ENCODE measurements around the gene CCR8. TPM values are rescaled to one million over a fixed set of nuclear protein-coding genes. Genes with fewer than 3 reads are reported as not detected.

The CCR8 gene
- total RNA-seq, 1 experiment from 2014 or later = not detected

GRCh38 chr3:39343760-39344159, 14.3 kb downstream of the CCR8 start:
- no peak overlapping the region for H2AFZ ChIP-seq

GRCh38 chr3:39344746-39345344, 15.3 kb downstream of the CCR8 start:
- no peak overlapping the region for H3K4me3 ChIP-seq
- H3K36me3 ChIP-seq (ENCODE audit: low read depth) = no peaks in the 10 kb centered on the region
- intact Hi-C loops (cut with micrococcal nuclease; ENCODE audit: unreplicated experiment) = no loop called here
- H3F3A ChIP-seq (ENCODE audit: insufficient read depth, low read depth) = no peaks in the 10 kb centered on the region
- H3K9me3 ChIP-seq (ENCODE audit: insufficient read depth, low read depth) = no peaks in the 10 kb centered on the region
- ChIA-PET CTCF (no interaction called here), POLR2A (ENCODE audit: unreplicated experiment) (no interaction called here)
- H3K79me2 ChIP-seq (ENCODE audit: low read depth) = no peaks in the 10 kb centered on the region
- BruUV-seq (replicated peaks) = no TSS peak
- H4K20me1 ChIP-seq (ENCODE audit: insufficient read depth) = no peaks in the 10 kb centered on the region
- H3K27me3 ChIP-seq (ENCODE audit: insufficient read depth, low read depth) = no peaks in the 10 kb centered on the region
- no peaks in the 10 kb centered on the region for H3K4me1 ChIP-seq (replicated peaks; ENCODE audit: insufficient read depth)
- DNase-seq = no peak
- no peak overlapping the region for H3K27ac ChIP-seq
- TF ChIP-seq EZH2 (IDR thresholded peaks at IDR 0.05; ENCODE audit: low read depth) = no peak
- no peak for TF ChIP-seq CTCF (conservative IDR thresholded peaks at IDR 0.05)
- no peak overlapping the region for H3K4me2 ChIP-seq
- no peaks in the 10 kb centered on the region for H3K9me2 ChIP-seq (ENCODE audit: insufficient read depth)
- no peak overlapping the region for H2AFZ ChIP-seq

More at GRCh38 chr3:39343760-39344159, 14.3 kb downstream of the CCR8 start:
- H4K20me1 ChIP-seq (ENCODE audit: insufficient read depth) = no peaks in the 10 kb centered on the region
- no peaks in the 10 kb centered on the region for H3K4me1 ChIP-seq (replicated peaks; ENCODE audit: insufficient read depth)
- no peaks in the 10 kb centered on the region for H3K9me3 ChIP-seq (ENCODE audit: insufficient read depth, low read depth)
- H3K9me2 ChIP-seq (ENCODE audit: insufficient read depth) = no peaks in the 10 kb centered on the region
- H3K36me3 ChIP-seq (ENCODE audit: low read depth) = no peaks in the 10 kb centered on the region
- no TSS peak for BruUV-seq (replicated peaks)
- H3K79me2 ChIP-seq (ENCODE audit: low read depth) = no peaks in the 10 kb centered on the region
- TF ChIP-seq EZH2 (IDR thresholded peaks at IDR 0.05; ENCODE audit: low read depth) = no peak
- no peak for TF ChIP-seq CTCF (conservative IDR thresholded peaks at IDR 0.05)
- H3K27ac ChIP-seq = no peak overlapping the region
- no peaks in the 10 kb centered on the region for H3F3A ChIP-seq (ENCODE audit: insufficient read depth, low read depth)
- no peak overlapping the region for H3K4me2 ChIP-seq
- H3K4me3 ChIP-seq = no peak overlapping the region
- CTCF ChIA-PET = no interaction called here
- DNase-seq = no peak
- intact Hi-C loops (cut with micrococcal nuclease; ENCODE audit: unreplicated experiment) = no loop called here
- POLR2A ChIA-PET (ENCODE audit: unreplicated experiment) = no interaction called here
- H3K27me3 ChIP-seq (ENCODE audit: insufficient read depth, low read depth) = no peaks in the 10 kb centered on the region

GRCh38 chr3:39346785-39347585, 17.5 kb downstream of the CCR8 start:
- CTCF ChIA-PET = no interaction called here
- BruUV-seq (replicated peaks) = no TSS peak
- POLR2A ChIA-PET (ENCODE audit: unreplicated experiment) = no interaction called here

More at GRCh38 chr3:39346785-39347585, 17.5 kb downstream of the CCR8 start:
- Histone ChIP-seq H4K20me1 (ENCODE audit: insufficient read depth) (no peaks in the 10 kb centered on the region), H3F3A (ENCODE audit: insufficient read depth, low read depth) (no peaks in the 10 kb centered on the region), H3K27me3 (ENCODE audit: insufficient read depth, low read depth) (no peaks in the 10 kb centered on the region), H3K36me3 (ENCODE audit: low read depth) (no peaks in the 10 kb centered on the region), H3K27ac (no peak overlapping the region), H3K4me1 (replicated peaks; ENCODE audit: insufficient read depth) (no peaks in the 10 kb centered on the region), H3K4me2 (no peak overlapping the region), H3K9me2 (ENCODE audit: insufficient read depth) (no peaks in the 10 kb centered on the region), H3K9me3 (ENCODE audit: insufficient read depth, low read depth) (no peaks in the 10 kb centered on the region), H3K79me2 (ENCODE audit: low read depth) (no peaks in the 10 kb centered on the region), H3K4me3 (no peak overlapping the region), H2AFZ (no peak overlapping the region)
- no peak for TF ChIP-seq CTCF (conservative IDR thresholded peaks at IDR 0.05)
- no peak for DNase-seq
- intact Hi-C loops (cut with micrococcal nuclease; ENCODE audit: unreplicated experiment) = no loop called here

All from PC-9 (cell line).